Mesendoderm (in vitro differentiated cells): ENCODE results near the gene CMTM2.
A peak's percentile ranks its signal among the peaks of the same experiment; 100 is the strongest.
"Not testable (repeated sequence)": the region's sequence is repeated elsewhere in the genome, so short reads cannot be mapped to it uniquely, and the experiment has no call there.

Source experiments
- DNase-seq: peaks from one replicate; pipeline ENCODE4 v3.0.0; 2013
- H2AK5ac ChIP-seq: 2 replicates; pipeline ENCODE4 v1.6.1; 2013; ENCODE audit warnings: low read length, inconsistent platforms
- H2BK120ac ChIP-seq: 2 replicates; pipeline ENCODE4 v1.6.1; 2013; ENCODE audit warnings: low read depth, mild to moderate bottlenecking, low read length, moderate library complexity, mixed read lengths
- H2BK15ac ChIP-seq: replicated peaks from 2 replicates; pipeline ENCODE4 v1.6.1; 2013; ENCODE audit warnings: low read depth, mild to moderate bottlenecking, moderate library complexity
- H2BK5ac ChIP-seq: 2 replicates; pipeline ENCODE4 v1.6.1; 2013; ENCODE audit warnings: low read length, inconsistent platforms
- H3K18ac ChIP-seq: 2 replicates; pipeline ENCODE4 v1.6.1; 2013; ENCODE audit warnings: mild to moderate bottlenecking, low read length, mixed read lengths
- H3K23ac ChIP-seq: one replicate; pipeline ENCODE4 v1.6.1; 2013; ENCODE audit warnings: low read length
- H3K27ac ChIP-seq: 2 replicates; pipeline ENCODE4 v1.5.1; 2013; ENCODE audit warnings: low read depth, mild to moderate bottlenecking, inconsistent platforms, low read length, moderate library complexity
- H3K27me3 ChIP-seq: 2 replicates; pipeline ENCODE4 v1.6.1; 2013; ENCODE audit warnings: low read length, control low read depth, mild to moderate bottlenecking, inconsistent platforms; ENCODE audit not compliant: insufficient read depth, poor library complexity
- H3K36me3 ChIP-seq: 2 replicates; pipeline ENCODE4 v1.6.1; 2013; ENCODE audit warnings: low read length, inconsistent platforms; ENCODE audit not compliant: control insufficient read depth, insufficient read depth
- H3K4ac ChIP-seq: one replicate; pipeline ENCODE4 v1.6.1; 2013; ENCODE audit warnings: low read depth, mild to moderate bottlenecking, low read length, moderate library complexity
- H3K4me1 ChIP-seq: 2 replicates; pipeline ENCODE4 v1.6.1; 2013; ENCODE audit warnings: low read depth, low read length, inconsistent platforms; ENCODE audit not compliant: control insufficient read depth
- H3K4me2 ChIP-seq: 2 replicates; pipeline ENCODE4 v1.6.1; 2013; ENCODE audit warnings: low read length
- H3K4me3 ChIP-seq: 2 replicates; pipeline ENCODE4 v1.5.1; 2013; ENCODE audit warnings: mild to moderate bottlenecking, low read length
- H3K56ac ChIP-seq: one replicate; pipeline ENCODE4 v1.6.1; 2013; ENCODE audit warnings: low read length
- H3K79me1 ChIP-seq: 2 replicates; pipeline ENCODE4 v1.6.1; 2013; ENCODE audit warnings: low read length, inconsistent platforms
- H3K79me2 ChIP-seq: 2 replicates; pipeline ENCODE4 v1.6.1; 2013; ENCODE audit warnings: mild to moderate bottlenecking, low read length; ENCODE audit not compliant: control insufficient read depth, insufficient read depth
- H3K9ac ChIP-seq: 2 replicates; pipeline ENCODE4 v1.6.1; 2013; ENCODE audit warnings: low read length, inconsistent platforms
- H4K5ac ChIP-seq: one replicate; pipeline ENCODE4 v1.6.1; 2013; ENCODE audit warnings: low read length
- H4K8ac ChIP-seq: one replicate; pipeline ENCODE4 v1.6.1; 2013; ENCODE audit warnings: low read depth, mild to moderate bottlenecking, control low read depth, low read length, moderate library complexity
- WGBS: extraction: QIAGEN DNeasy Blood & Tissue Kit; methylation state at CpG from one replicate; pipeline ENCODE4 v1.1.7; 2013; ENCODE audit warnings: low lambda C conversion rate, missing lambda C conversion rate; ENCODE audit not compliant: insufficient coverage; ENCODE audit errors: extremely low coverage; 5-methylcytosine and 5-hydroxymethylcytosine counted together

The CMTM2 gene

GRCh38 chr16:66608241-66609138, 29.2 kb downstream of the CMTM2 start:
- H3K79me1 ChIP-seq = peaks cover 3% of the 10 kb centered on the region
- WGBS = no CpG with 5 or more reads among the region's 17 CpGs
- H3K18ac ChIP-seq = no peak overlapping the region
- H3K4ac ChIP-seq = no peak overlapping the region
- H3K27me3 ChIP-seq = no peaks in the 10 kb centered on the region
- peak overlapping the region; percentile 57 for H3K56ac ChIP-seq
- H3K4me2 ChIP-seq = no peak overlapping the region
- H4K8ac ChIP-seq = no peak overlapping the region
- H3K4me3 ChIP-seq = no peak overlapping the region
- no peak overlapping the region for H2BK120ac ChIP-seq
- H3K27ac ChIP-seq = no peak overlapping the region
- H3K9ac ChIP-seq = peak overlapping the region; percentile 3
- peaks cover 11% of the 10 kb centered on the region for H3K4me1 ChIP-seq
- H4K5ac ChIP-seq = no peak overlapping the region
- H3K36me3 ChIP-seq = peaks cover 7% of the 10 kb centered on the region
- peak; percentile 96 for DNase-seq
- H2AK5ac ChIP-seq = no peak overlapping the region
- H2BK15ac ChIP-seq = no peak overlapping the region
- no peak overlapping the region for H3K23ac ChIP-seq
- H2BK5ac ChIP-seq = no peak overlapping the region
- peaks cover 5% of the 10 kb centered on the region for H3K79me2 ChIP-seq

GRCh38 chr16:66609139-66609510, 29.9 kb downstream of the CMTM2 start:
- Histone ChIP-seq H3K4me3 (no peak overlapping the region), H3K18ac (no peak overlapping the region), H3K79me1 (peaks cover 3% of the 10 kb centered on the region), H2BK5ac (no peak overlapping the region), H3K9ac (peak overlapping the region; percentile 3), H3K27me3 (no peaks in the 10 kb centered on the region), H3K36me3 (peaks cover 7% of the 10 kb centered on the region), H3K23ac (no peak overlapping the region), H4K8ac (no peak overlapping the region), H3K4me2 (no peak overlapping the region), H2AK5ac (no peak overlapping the region), H2BK15ac (no peak overlapping the region), H2BK120ac (no peak overlapping the region), H4K5ac (no peak overlapping the region), H3K27ac (no peak overlapping the region), H3K79me2 (peaks cover 5% of the 10 kb centered on the region), H3K56ac (peak overlapping the region; percentile 57), H3K4ac (no peak overlapping the region), H3K4me1 (peaks cover 11% of the 10 kb centered on the region)
- DNase-seq = no peak
- no CpG with 5 or more reads among the region's 12 CpGs for WGBS

GRCh38 chr16:66610111-66610820, 31.0 kb downstream of the CMTM2 start:
- Histone ChIP-seq H3K27me3 (no peaks in the 10 kb centered on the region), H4K8ac (no peak overlapping the region), H2BK15ac (no peak overlapping the region), H4K5ac (no peak overlapping the region), H3K18ac (no peak overlapping the region), H3K79me1 (peaks cover 3% of the 10 kb centered on the region), H3K36me3 (peaks cover 8% of the 10 kb centered on the region), H3K4me3 (no peak overlapping the region), H2BK5ac (no peak overlapping the region), H2BK120ac (no peak overlapping the region), H3K9ac (no peak overlapping the region), H3K4me2 (no peak overlapping the region), H2AK5ac (no peak overlapping the region), H3K56ac (no peak overlapping the region), H3K23ac (no peak overlapping the region), H3K79me2 (peaks cover 5% of the 10 kb centered on the region), H3K4me1 (peaks cover 11% of the 10 kb centered on the region), H3K27ac (no peak overlapping the region), H3K4ac (no peak overlapping the region)
- no CpG with 5 or more reads among the region's 14 CpGs for WGBS
- DNase-seq = no peak

GRCh38 chr16:66611911-66612310, 32.6 kb downstream of the CMTM2 start:
- H2BK120ac ChIP-seq, H4K5ac ChIP-seq, H3K4me3 ChIP-seq, H3K4me2 ChIP-seq, H4K8ac ChIP-seq, H3K56ac ChIP-seq, H3K9ac ChIP-seq, H2BK15ac ChIP-seq, H3K79me1 ChIP-seq, H3K23ac ChIP-seq, H3K27me3 ChIP-seq, H3K4ac ChIP-seq, H3K79me2 ChIP-seq, H2BK5ac ChIP-seq, H3K36me3 ChIP-seq, H3K27ac ChIP-seq, H2AK5ac ChIP-seq, H3K18ac ChIP-seq, DNase-seq: not testable (repeated sequence)
- H3K4me1 ChIP-seq = peaks cover 13% of the 10 kb centered on the region
- WGBS = no CpG with 5 or more reads among the region's 8 CpGs

GRCh38 chr16:66612422-66612821, 33.2 kb downstream of the CMTM2 start:
- Histone ChIP-seq H3K4ac (no peak overlapping the region), H2BK120ac (no peak overlapping the region), H3K4me1 (peaks cover 13% of the 10 kb centered on the region), H3K79me1 (no peaks in the 10 kb centered on the region), H3K4me3 (no peak overlapping the region), H3K56ac (no peak overlapping the region), H3K4me2 (no peak overlapping the region), H3K79me2 (no peaks in the 10 kb centered on the region), H3K27me3 (no peaks in the 10 kb centered on the region), H4K5ac (no peak overlapping the region), H3K9ac (no peak overlapping the region), H3K23ac (no peak overlapping the region), H3K27ac (no peak overlapping the region), H2BK5ac (no peak overlapping the region), H3K18ac (no peak overlapping the region), H4K8ac (no peak overlapping the region), H2BK15ac (no peak overlapping the region), H3K36me3 (peaks cover 8% of the 10 kb centered on the region), H2AK5ac (no peak overlapping the region)
- DNase-seq = no peak
- WGBS = no CpG with 5 or more reads among the region's 14 CpGs
